Right renal pelvis (tissue), 4 donors: ENCODE data around the gene ENOX2. TPM values are rescaled to one million over a fixed set of nuclear protein-coding genes. Genes with fewer than 3 reads are reported as not detected.
"Not testable (repeated sequence)": the region's sequence is repeated elsewhere in the genome, so short reads cannot be mapped to it uniquely, and the experiment has no call there.

Experiments
- DNase-seq, 4 donors: peaks; one replicate each; pipeline ENCODE4 v3.0.0-alpha.2; 2013; ENCODE audit warnings: low read depth in 4 of 4, low spot score in 3 of 4, missing footprints in 1 of 4
- polyA plus RNA-seq, 4 donors: library from polyadenylated mRNA; unstranded; fragments of 120-200 nt; gene quantifications; one replicate each; pipeline ENCODE4 v1.2.1, GENCODE V29; 2013; ENCODE audit not compliant: insufficient read length in 4 of 4

Gene ENOX2
- polyA plus RNA-seq, 4 donors = 5.1 to 22.0 (median 19.9) TPM

GRCh38 chrX:130829526-130830515 lies 73.2 kb downstream of the ENOX2 start:
- no peak for DNase-seq

- DNase-seq = no peak
These were observed 74.4 kb downstream of the ENOX2 start for GRCh38 chrX:130828641-130829040.

DNA sequence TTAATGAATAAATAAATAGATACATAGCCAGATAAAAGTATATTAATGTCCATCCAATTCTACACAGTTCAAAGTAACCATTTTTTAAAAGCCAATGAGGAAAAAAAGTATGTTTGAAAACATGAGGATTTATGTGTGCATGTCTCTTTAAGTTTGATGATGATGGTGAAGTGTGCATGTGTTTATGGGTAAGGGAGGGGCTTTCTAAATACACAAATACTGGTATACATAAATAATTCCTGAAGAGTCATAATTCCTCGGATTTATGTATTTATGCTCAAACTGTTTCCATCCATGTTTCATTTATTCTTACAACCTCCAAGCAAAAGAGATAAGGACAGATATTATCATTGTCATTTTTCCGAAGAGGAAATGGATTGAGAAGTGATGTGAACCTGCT lies 75.4 kb downstream of the ENOX2 start:
- DNase-seq = no peak

DNA sequence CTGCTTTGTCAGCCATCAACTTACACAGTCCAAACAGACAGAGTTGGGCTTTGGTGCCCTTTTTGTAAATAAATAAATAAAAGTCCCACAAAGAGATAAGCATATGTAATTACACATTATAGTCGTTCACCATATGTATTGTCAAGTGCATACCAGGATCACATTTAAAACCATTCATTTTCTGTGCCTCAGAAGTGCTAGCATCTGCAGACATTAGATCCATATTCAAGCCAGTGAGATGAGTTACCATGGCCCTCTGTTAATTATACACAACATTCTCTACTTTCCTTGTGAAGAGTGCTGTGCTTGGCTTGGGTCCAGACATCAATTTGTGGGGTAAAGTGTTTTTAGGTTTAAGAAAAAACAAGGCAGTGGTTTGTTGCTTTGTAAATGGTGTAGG lies 76.8 kb downstream of the ENOX2 start:
- no peak for DNase-seq

- DNase-seq = no peak
These were observed 77.5 kb downstream of the ENOX2 start for GRCh38 chrX:130825525-130825924.

DNA sequence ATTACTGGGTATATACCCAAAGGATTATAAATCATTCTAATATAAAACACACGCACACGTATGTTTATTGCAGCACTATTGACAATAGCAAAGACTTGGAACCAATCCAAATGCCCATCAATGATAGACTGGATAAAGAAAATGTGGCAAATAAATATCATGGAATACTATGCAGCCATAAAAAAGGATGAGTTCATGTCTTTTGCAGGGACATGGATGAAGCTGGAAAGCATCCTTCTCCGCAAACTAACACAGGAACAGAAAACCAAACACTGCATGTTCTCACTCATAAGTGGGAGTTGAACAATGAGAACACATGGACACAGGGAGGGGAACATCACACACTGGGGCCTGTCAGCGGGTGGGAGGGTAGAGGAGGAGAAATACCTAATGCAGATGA lies 83.6 kb downstream of the ENOX2 start:
- DNase-seq = not testable (repeated sequence)

GRCh38 chrX:130813932-130814331 lies 89.1 kb downstream of the ENOX2 start:
- DNase-seq = not testable (repeated sequence)

GRCh38 chrX:130810561-130810960 lies 92.4 kb downstream of the ENOX2 start:
- no peak for DNase-seq

DNA sequence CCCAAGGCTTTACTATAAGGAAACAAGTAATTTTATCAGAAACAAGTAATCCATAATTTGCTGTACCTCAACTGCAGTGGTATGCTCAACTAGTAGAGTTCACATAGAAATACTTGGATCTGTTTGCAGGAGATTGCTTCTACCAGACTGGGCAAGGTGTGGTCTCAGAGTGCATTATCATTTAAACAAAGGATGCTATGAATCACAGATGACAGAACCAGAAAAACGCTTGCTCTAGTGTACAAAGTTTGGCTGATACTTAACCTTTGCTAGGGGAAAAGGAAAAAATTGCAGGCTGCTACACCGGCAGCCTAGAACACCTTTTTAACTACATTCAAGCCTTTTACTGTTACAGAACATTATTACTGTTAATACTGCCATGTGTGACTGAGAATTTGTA lies 97.1 kb downstream of the ENOX2 start:
- no peak for DNase-seq

DNA sequence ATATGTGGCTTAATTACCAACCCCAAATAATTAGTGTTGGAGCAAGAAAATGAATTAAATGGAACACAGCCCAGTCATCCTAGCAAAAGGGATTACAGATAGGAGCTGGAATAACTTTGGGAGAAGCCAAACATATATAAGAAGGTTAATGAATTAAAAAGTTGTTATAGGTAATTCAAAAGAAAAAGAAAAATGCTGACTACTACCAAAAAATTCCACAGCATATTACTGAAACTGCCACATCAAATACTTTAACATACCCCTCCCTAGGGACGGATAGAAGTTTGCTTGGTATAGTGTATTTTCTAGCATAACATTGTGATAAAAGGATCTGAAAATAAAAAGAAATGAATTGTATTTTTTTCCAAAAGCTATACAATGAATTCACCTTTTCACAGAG lies 99.5 kb downstream of the ENOX2 start:
- no peak for DNase-seq

GRCh38 chrX:130801901-130802300 lies 101.1 kb downstream of the ENOX2 start:
- DNase-seq = no peak

DNA sequence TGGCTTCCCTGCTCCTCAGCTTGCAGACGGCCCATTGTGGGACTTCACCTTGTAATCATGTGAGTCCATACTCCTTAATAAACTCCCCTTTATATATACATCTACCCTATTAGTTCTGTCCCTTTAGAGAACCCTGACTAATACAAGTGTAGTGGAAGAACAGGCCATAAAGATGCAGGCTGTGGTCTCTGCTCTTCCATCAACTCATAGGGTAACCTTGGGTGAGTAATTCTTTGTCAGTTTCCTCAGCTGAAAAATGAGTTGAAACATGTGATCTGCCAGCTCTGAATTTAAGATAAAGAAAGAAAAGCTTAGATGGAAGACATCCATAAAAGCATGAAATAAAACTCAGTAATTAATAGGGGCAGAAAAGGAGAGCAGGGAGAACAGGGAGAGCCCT lies 103.6 kb downstream of the ENOX2 start:
- no peak for DNase-seq

- no peak for DNase-seq
These were observed 109.0 kb downstream of the ENOX2 start for GRCh38 chrX:130793975-130794374.

GRCh38 chrX:130791870-130792269 lies 111.1 kb downstream of the ENOX2 start:
- not testable (repeated sequence) for DNase-seq

- no peak for DNase-seq
These were observed 113.2 kb downstream of the ENOX2 start for GRCh38 chrX:130789793-130790192.

GRCh38 chrX:130788786-130789581 lies 114.0 kb downstream of the ENOX2 start:
- no peak for DNase-seq

- DNase-seq = no peak
These were observed 117.0 kb downstream of the ENOX2 start for GRCh38 chrX:130786030-130786429.

DNA sequence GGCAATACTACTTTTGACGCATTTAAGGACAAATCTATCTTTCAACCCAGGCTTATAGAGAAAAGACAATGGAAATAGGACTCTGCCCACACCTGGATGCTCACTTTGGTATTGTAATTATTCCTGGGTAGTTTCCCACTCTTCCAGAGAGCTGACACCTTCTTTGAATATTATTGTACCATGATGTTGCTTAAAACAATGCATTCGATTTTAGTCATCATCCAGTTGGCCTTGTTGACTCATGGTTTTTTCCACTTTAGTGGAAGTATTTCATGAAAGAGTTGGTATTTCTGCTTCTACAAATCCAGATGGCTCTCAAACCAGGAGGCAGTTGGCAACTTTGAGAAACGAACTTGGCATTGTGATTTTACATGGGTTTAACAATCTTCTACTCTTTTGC lies 124.2 kb downstream of the ENOX2 start:
- no peak for DNase-seq

DNA sequence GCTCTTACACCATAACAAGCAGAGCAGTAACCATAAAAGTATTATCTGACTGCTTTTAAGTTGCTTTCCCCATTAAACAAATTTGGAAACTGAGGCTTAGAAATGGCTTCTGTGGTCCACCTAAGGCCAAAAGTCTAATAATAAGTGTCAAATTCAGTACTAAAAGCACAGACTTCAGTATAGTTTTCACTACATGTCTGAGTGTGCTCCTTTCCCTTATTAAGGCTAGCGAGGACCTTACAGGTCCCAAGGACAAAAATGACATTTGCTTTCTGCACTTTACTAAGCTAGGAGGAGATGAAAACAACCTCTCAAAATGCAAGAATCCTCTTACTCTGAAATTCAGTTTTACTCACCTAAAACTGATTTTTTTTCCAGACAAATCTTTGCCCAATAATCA lies 127.2 kb downstream of the ENOX2 start:
- DNase-seq = no peak

- no peak for DNase-seq
These were observed 130.2 kb downstream of the ENOX2 start for GRCh38 chrX:130772776-130773143.

DNA sequence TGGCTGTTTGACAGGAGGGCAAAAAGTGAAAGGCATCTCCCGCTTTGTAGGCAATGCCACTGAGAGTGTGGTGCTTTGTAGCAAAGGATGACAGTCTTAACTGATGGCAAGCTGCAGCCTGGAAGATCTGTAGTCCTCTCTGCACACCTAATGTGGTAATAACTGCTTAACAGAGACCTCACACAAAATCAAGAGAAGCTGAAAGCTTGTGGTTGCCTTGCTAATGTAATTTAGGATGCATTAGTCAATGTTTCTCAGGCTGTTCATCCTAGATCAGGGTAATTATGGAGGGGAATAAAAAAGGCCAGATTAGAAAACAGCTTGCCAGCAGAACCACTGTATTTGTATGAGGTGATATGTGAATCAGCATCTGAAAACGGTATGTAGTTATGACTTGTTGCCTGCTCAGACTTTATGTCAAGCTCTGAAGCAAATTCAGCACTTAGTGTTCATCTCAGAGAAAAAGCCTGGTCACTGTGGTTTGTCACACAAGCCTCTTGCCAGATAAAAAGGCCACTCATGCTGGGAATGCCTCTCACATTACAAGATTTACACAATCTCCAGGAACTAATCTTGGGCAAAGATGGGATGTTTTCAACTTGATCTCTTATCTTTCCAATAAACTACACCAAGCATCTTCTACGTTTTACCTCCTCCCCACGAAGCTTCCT lies 130.8 kb downstream of the ENOX2 start:
- DNase-seq = no peak
